T-helper 1 cell (primary cell): ENCODE measurements around the gene NOL4L.

Experiments used
- DNase-seq, 5 donors: peaks; one replicate each; pipeline ENCODE4 v3.0.0-alpha.2; 2012 to 2020

The NOL4L gene

DNA sequence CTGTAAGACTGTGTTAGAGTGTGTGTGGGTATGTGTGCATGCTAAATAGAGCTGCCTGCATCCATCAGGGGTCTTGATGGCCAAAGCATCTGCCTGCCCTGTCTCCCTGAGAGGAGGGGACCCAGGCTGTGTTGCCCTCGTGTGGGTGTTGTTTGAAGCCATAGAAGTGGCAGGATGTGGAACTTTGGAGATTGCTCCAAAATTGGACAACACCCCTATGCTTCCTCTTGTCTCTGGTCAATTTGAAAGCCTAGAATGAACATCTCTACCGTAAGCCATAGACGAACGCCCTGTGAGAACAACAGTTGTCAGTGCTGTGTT, 144.4 kb downstream of the NOL4L start:
- DNase-seq = no peak

GRCh38 chr20:32440069-32440757, 144.9 kb downstream of the NOL4L start:
- DNase-seq = no peak

DNA sequence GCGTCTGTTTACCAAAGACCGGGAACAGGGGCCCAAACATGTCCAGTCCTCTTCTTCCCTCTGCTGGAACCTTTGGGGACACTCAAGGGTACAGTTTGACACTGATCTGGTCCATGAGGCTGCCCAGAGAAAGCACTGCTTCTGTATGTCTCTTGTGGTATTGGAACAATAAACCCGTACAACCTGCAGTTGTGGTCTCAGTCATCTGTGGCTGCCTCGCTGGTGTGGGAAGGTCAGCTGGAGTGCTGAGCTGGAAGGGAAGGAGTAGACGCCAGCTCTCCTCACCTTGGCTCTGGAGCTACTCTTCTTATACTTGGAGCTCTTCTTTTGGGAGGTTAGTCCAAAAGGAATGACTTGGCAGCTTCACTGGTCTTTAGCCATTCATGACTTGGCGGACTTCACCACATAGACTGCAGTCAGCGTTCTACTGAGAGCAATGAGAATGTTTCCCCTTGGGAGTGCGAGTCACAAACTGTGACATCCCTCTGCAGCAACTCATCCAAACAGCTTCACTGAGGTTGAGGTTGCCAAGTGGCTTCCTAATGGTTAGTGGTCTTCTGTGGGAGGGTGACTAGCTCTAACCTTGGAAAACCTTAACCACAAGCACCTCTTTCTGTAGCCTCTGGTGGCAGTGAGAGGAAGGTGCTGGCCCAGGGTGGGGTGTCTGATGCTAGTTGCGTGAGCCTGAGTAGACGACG, 145.9 kb downstream of the NOL4L start:
- DNase-seq = no peak

GRCh38 chr20:32438331-32438858, 146.7 kb downstream of the NOL4L start:
- no peak for DNase-seq

GRCh38 chr20:32437391-32438074, 147.6 kb downstream of the NOL4L start:
- peak in 1 of 5 donors; percentile 8 for DNase-seq

- DNase-seq = no peak
Observed at GRCh38 chr20:32436968-32437367, 148.2 kb downstream of the NOL4L start.

DNA sequence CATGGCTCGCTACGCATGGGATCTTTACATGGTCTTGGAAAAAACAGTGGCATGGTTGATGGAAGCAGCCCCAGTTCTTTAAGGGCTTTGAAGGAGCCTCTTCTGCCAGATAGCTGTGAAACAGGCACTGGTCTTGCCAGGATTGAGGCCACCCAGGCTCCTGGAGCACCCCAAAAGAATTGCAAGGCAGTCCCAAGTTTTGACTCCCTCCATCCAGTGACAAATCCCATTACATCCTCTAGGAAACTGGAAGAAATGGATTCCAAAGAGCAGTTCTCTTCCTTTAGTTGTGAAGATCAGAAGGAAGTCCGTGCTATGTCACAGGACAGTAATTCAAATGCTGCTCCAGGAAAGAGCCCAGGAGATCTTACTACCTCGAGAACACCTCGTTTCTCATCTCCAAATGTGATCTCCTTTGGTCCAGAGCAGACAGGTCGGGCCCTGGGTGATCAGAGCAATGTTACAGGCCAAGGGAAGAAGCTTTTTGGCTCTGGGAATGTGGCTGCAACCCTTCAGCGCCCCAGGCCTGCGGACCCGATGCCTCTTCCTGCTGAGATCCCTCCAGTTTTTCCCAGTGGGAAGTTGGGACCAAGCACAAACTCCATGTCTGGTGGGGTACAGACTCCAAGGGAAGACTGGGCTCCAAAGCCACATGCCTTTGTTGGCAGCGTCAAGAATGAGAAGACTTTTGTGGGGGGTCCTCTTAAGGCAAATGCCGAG, 148.8 kb downstream of the NOL4L start:
- no peak for DNase-seq

DNA sequence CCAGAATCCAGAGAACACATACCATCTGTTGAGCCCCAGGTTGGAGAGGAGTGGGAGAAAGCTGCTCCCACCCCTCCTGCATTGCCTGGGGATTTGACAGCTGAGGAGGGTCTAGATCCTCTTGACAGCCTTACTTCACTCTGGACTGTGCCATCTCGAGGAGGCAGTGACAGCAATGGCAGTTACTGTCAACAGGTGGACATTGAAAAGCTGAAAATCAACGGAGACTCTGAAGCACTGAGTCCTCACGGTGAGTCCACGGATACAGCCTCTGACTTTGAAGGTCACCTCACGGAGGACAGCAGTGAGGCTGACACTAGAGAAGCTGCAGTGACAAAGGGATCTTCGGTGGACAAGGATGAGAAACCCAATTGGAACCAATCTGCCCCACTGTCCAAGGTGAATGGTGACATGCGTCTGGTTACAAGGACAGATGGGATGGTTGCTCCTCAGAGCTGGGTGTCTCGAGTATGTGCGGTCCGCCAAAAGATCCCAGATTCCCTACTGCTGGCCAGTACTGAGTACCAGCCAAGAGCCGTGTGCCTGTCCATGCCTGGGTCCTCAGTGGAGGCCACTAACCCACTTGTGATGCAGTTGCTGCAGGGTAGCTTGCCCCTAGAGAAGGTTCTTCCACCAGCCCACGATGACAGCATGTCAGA, 149.6 kb downstream of the NOL4L start:
- no peak for DNase-seq

DNA sequence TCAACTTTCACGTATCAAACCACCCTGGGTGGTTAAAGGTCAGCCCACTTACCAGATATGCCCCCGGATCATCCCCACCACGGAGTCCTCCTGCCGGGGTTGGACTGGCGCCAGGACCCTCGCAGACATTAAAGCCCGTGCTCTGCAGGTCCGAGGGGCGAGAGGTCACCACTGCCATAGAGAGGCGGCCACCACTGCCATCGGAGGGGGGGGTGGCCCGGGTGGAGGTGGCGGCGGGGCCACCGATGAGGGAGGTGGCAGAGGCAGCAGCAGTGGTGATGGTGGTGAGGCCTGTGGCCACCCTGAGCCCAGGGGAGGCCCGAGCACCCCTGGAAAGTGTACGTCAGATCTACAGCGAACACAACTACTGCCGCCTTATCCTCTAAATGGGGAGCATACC, 150.7 kb downstream of the NOL4L start:
- DNase-seq = no peak

DNA sequence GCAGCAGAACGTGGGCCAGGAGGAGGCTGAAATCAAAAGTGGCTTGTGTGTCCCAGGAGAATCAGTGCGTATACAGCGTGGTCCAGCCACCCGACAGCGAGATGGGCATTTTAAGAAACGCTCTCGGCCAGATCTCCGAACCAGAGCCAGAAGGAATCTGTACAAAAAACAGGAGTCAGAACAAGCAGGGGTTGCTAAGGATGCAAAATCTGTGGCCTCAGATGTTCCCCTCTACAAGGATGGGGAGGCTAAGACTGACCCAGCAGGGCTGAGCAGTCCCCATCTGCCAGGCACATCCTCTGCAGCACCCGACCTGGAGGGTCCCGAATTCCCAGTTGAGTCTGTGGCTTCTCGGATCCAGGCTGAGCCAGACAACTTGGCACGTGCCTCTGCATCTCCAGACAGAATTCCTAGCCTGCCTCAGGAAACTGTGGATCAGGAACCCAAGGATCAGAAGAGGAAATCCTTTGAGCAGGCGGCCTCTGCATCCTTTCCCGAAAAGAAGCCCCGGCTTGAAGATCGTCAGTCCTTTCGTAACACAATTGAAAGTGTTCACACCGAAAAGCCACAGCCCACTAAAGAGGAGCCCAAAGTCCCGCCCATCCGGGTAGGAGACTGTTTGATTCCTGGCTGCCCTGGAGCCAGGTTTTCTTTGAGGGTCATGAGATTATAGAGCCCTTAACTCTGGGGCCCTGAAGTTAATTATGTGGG, 151.7 kb downstream of the NOL4L start:
- no peak for DNase-seq

- DNase-seq = no peak
Observed at GRCh38 chr20:32432277-32432676, 152.9 kb downstream of the NOL4L start.

DNA sequence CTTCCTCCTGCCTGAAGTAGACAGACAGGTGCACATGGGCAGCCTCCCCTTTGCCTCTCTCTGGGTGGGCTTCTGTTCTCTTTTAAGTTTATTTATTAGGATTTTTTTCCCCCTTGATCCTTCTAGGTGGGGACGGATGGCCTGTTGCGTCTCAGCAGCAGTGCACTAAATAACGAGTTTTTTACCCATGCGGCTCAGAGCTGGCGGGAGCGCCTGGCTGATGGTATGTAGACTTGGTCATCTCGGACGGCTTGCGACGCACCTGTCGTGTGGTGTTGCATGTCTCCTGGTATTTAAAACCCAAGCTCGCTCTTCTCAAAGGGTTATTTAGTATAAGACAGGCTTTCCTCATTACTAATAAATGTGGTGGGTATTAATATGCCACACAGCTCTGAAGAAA, 153.7 kb downstream of the NOL4L start:
- DNase-seq = no peak

DNA sequence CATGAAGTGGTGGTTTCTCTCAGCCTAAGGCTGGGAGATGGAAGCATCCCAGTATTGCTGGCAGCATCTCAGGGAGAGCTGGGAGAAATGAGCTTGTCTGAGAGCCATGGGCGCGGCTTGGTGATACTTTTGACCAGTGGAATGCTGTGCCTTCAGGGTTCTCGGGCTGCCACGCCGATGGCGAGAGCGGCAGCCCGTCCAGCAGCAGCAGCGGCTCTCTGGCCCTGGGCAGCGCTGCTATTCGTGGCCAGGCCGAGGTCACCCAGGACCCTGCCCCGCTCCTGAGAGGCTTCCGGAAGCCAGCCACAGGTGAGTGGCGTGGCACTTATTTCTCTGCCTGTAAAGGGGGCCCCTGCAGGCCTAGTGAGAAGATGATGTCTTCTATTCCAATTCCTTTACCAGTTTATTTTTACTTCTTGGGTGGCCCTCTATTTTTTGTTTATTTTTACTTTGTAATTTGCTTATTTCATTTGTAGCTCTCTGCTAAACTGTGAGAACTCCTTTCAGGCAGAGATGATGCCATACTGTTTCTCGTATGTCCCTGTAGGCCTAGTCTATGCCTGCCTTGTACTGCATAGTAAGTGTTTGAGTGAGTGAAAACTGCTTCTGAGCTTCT, 155.3 kb downstream of the NOL4L start:
- no peak for DNase-seq

- DNase-seq = no peak
Observed at GRCh38 chr20:32429343-32429742, 155.8 kb downstream of the NOL4L start.

DNA sequence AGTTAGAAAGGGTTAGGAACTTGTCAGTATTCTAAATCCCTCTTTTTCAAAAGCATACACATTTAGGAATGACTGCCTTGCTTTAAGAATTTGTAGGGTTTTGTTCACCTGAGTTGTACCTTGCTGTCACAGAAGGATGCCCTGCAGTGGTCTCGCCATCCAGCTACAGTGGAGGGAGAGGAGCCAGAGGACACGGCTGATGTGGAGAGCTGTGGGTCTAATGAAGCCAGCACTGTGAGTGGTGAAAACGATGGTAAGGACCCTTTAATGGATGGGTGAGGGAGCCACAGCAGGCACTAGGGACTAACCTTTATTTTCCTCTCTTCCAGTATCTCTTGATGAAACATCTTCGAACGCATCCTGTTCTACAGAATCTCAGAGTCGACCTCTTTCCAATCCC, 157.1 kb downstream of the NOL4L start:
- DNase-seq = no peak

DNA sequence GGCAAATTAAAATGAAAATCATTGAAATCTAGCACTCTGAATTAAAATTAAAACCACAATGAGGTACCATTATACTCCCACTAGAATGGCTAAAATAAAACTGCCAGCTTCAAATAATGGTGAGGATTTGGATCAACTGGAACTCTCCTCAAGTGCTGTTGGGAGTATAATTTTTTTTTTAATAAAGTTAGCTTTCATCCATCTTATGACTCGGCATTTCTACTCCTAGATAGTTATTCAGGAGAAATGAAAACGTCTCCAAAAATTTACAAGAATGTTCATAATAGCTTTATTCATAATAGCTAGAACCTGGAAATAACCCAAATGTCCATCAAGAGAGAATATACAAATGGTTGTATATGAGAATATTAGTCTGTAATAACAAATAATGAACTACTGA, 163.8 kb downstream of the NOL4L start:
- DNase-seq = no peak

DNA sequence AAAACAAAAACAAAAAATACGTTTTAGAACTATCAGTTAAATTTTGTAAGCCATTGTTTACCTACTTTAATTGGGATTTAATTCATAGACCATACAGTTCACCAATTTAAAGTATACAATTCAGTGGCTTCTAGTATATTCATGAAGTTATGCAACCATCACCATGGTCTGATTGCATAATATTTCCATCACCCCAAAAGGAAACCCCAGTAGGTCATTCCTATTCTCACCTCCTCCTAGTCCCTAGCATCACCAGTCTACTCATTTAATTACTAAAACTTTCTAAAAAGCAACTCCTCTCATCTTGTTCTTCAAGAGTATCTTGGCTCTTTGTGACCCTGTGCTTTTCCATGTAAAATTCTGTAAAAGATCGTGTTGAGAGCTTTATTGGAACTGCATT, 166.8 kb downstream of the NOL4L start:
- DNase-seq = no peak

- no peak for DNase-seq
Observed at GRCh38 chr20:32416206-32416605, 168.9 kb downstream of the NOL4L start.

GRCh38 chr20:32415494-32415893, 169.6 kb downstream of the NOL4L start:
- DNase-seq = no peak

GRCh38 chr20:32411955-32412706, 173.0 kb downstream of the NOL4L start:
- no peak for DNase-seq
